GM18498 (cell line): Measurements from ENCODE around the gene PTPRS.
"Not testable (repeated sequence)": the region's sequence is repeated elsewhere in the genome, so short reads cannot be mapped to it uniquely, and the experiment has no call there.

Experiments used
- ATAC-seq: cut with Tn5 transposase; IDR thresholded peaks from one replicate; pipeline ENCODE4 v1.9.1; 2021; ENCODE audit warnings: mild to moderate bottlenecking, moderate library complexity; ENCODE audit not compliant: unreplicated experiment

PTPRS gene

DNA sequence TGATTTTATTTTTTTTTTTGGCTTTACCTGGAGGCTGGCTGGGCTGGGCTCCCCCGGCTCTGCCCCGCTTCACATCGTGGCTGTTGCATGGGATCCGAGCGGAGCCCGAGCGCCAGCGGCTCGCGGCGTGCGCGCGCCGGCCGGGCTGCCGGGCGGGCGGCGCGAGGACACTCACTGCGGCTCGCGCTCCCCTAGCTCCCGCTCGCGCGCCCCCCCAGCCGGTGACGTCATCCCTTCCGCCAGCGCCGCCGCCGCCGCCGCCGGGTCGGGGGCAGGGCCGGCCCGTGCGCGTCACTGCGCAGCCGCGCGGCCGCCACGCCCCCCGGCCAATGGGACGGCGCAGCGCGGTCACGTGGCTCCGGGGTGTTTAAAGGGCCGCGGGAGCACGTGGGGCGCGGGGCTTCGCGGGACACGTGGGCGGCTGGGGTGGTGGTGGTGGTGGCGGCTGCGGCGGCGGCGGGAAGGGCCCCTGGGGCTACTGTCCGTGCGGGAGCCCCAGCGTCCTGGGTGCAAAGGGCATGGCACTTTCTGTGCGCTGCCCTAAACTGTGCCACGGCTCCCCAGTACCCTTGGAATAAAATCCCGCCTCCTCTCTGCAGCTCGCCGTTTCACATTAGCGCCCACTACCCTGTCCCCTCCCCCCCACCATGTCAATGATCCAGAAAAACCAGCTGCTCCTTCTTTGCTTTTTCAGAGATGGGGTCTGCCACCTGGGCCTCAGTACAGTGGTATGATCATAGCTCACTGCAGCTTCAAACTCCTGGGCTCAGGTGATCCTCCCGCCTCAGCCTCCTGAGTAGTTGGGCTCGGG lies at the start of gene PTPRS:
Gene PTPRS (minus strand): TSS at position 176 of the 811 bp plus-strand sequence. CDS start 54,672 bp downstream, outside the sequence.
- no peak for ATAC-seq

DNA sequence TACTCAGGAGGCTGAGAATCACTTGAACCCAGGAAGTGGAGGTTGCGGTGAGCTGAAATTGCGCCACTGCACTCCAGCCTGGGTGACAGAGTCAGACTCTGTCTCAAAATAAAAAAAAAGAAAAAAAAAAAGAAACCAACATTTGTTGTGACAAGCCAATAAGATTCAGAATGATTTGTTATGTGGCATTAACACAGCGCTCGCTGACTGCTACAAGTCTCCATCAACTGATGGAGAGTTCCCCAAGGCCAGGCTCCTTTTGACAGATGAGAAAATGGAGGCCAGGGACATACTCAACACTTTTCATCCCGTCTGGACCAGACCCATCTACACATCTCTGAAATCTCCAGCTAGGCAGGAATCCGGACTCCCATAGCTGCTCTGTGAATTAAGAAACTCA lies 48.7 kb upstream of the PTPRS start:
- no peak for ATAC-seq

DNA sequence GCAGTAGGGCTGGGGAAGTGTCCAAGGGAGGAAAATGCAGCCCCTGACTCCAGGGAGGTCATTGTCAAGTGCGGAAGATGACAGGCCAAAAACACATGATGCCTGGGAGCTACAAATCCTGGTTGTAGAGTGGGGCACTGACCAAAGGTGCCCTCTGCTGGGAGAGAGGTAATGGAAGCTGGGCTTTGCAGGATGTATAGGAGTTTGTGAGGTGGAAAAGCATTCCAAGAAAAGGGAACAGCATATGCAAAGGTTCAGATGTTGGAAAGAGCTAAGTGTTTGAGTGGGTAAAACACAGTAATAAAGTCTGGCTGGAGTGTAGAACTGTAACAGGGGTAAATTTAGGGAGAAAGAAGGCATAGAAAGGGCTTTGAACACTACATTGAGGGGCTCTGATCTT lies 46.9 kb upstream of the PTPRS start:
- ATAC-seq: no peak

- ATAC-seq: no peak
Measured at GRCh38 chr19:5386841-5387240, 46.2 kb upstream of the PTPRS start.

- not testable (repeated sequence) for ATAC-seq
Measured at GRCh38 chr19:5381197-5381596, 40.6 kb upstream of the PTPRS start.

DNA sequence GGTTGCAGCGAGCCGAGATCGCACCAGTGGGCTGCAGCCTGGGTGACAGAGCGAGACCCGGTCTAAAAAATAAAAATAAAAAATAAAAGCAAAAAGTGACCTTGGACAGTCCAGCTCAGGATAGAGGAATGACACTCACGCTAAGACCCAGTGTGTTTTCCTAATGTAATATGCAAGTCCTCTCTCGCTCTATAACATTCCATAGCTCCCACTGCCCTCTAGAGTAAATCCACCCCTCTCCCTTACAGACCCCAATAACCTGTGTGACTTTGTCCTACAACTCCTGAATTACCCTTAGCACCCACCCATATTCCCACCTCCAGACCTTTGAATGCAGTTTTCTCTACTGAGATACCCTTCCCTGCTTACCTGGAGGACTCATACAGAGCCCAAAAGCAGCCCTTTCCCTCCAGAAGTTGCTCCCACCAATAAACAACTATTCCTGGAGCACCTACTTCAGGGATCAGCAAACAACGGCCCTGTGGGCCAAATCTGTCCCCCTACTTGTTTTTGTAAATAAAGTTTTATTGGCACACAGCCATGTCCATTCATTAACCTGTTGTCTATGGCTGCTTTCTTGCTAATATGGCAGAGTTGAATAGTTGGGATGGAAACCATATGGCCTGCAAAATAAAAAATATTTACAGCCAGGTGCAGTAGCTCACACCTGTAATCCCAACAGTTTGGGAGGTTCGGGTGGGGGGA lies 39.8 kb upstream of the PTPRS start:
- ATAC-seq: no peak

DNA sequence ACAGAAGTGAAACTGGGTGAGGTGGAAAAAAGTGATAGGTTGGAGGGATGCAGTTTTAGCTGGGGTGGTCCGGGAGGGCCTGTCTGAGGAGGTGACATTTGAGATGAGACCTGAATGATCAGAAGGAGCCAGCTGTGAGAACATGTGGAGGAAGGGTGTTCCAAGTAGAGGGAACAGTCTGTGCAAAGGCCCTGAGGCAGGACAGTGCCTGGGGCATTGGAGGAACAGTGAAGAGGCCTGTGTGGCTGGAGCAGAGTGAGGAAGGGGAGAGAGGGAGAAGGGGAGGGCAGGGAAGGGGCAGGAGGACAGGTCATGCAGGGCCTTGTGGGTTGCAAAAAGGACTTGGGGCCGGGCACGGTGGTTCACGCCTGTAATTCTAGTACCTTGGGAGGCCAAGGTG lies 36.3 kb upstream of the PTPRS start:
- no peak for ATAC-seq

- no peak for ATAC-seq
Measured at GRCh38 chr19:5372572-5373200, 32.1 kb upstream of the PTPRS start.

- ATAC-seq: no peak
Measured at GRCh38 chr19:5369962-5370367, 29.4 kb upstream of the PTPRS start.

GRCh38 chr19:5369304-5369703 lies 28.7 kb upstream of the PTPRS start:
- ATAC-seq: no peak

DNA sequence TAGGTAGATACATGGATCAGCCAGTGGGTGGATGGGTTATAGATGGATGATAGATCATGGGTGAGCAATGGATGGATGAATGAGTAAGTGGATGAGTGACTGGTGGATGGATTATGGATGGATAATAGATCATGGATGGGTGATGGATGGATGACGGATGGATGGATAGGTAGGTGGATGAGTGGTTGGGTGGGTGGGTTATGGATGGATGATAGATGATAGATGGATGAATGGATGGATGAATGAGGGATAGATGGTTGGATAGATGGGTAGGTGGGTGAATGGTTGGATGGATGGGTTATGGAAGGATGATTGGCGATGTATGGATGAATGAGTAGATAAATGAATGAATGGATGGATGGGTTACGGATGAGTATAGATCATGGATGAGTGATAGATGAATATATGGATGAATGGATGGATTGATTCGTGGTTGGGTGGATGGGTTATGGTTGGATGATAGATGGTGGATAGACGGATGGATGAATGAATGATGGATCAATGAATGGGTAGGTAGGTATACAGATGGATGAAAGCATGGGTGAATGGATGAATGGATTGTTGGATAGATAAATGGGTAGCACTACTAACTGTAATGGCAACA lies 27.0 kb upstream of the PTPRS start:
- no peak for ATAC-seq

DNA sequence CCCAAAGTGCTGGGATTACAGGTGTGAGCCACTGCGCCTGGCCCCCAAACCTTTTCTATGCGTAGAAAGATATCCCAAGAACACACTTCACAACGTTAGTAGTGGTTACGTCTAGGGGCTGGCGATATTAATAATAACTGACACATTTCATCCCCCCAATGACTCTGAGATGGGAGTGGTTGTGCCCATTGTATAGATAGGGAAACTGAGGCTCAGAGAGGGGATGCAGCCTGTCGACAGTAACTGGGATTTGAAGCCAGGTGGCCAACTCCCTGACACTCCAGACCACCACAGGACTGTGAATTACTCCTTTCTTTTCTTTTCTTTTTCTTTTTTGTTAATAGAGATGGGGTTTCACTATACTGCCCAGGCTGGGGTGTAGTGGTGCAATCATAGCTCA lies 25.3 kb upstream of the PTPRS start:
- ATAC-seq: no peak

- ATAC-seq: no peak
Measured at GRCh38 chr19:5364674-5365073, 24.1 kb upstream of the PTPRS start.

DNA sequence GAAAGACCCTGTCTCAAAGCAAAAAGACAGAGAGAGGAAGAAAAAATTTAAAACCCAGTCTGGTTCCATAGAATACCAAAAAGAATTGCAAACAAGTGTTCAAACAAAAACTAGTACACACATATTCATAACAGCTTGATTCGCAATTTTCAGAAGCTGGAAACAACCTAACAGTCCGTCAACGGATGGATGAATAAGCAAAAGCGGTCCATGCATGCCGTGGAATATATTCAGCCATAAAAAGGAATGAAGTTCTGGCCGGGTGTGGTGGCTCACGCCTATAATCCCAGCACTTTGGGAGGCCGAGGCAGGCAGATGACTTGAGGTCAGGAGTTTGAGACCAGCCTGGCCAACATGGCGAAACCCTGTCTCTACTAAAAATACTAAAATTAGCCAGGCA lies 21.2 kb upstream of the PTPRS start:
- ATAC-seq: not testable (repeated sequence)

- no peak for ATAC-seq
Measured at GRCh38 chr19:5361407-5361806, 20.8 kb upstream of the PTPRS start.

DNA sequence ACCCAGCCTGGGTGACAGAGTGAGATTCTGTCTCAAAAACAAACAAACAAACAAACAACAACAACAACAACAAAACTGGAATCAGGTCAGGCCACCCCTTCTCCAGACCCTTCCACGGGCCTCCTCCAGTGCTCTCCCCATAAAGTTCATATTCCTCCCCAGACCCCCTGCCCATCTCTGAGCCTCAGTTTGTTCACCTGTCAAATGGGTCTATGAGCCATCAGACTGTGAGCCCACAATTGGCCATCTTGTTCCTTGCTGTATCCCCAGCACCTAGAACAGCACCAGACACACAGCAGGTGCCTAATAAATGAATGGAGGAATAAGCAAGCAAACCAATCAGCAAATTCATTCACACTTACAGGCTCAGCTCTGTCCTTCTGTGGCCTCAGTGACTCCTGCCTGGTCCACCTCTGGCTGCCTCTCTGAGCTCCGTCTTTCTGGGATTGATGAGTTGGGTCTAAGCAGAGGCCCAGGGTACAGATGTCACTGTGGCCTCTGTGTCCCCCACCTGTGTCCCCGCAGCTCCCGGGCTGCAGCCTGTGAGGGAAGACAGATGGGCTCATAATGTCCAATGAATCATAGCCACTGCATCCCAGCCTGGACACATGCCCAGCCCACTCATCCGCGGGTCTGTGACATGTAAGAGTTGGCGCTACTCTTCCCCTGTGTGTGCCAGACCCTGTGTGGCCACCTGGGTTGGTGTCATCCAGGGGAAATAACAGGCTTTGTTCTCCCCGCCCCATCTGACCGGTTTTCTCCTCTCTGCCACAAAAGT lies 19.6 kb upstream of the PTPRS start:
- ATAC-seq: no peak

GRCh38 chr19:5358173-5358800 lies 17.7 kb upstream of the PTPRS start:
- ATAC-seq: no peak

DNA sequence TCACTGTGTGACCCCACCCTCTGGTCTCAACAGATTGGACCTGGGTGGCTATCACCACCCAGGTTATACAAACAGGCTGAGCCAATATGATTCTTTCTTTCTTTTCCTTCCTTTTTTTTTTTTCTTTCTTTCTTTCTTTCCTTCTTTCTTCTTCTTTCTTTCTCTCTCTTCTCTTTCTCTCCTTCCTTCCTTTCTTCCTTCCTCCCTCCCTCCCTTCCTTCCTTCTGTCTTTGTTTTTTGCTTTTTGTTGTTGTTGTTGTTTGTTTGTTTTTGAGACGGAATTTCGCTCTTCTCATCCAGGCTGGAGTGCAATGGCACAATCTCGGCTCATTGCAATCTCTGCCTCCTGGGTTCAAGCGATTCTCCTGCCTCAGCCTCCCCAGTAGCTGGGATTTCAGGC lies 17.0 kb upstream of the PTPRS start:
- ATAC-seq: no peak

DNA sequence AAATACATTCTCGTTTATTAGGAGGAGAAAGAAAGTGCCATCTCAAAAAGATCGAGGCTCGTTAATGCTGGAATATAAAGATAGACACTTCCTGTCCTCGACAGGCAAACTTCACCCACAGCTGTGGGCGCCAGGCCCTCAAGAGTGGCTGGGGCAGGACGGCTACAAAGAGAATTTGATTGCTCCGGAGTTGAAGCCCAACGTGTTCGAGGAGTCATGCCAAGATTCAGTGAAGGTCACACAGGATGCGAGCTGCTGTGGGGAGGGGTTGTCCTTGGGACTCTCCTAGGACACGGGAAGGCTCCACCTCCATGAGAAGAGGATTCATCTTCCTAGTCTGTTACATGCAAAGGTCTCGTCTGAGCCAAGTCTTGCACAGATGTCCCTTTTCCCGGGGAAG lies 16.3 kb upstream of the PTPRS start:
- no peak for ATAC-seq

DNA sequence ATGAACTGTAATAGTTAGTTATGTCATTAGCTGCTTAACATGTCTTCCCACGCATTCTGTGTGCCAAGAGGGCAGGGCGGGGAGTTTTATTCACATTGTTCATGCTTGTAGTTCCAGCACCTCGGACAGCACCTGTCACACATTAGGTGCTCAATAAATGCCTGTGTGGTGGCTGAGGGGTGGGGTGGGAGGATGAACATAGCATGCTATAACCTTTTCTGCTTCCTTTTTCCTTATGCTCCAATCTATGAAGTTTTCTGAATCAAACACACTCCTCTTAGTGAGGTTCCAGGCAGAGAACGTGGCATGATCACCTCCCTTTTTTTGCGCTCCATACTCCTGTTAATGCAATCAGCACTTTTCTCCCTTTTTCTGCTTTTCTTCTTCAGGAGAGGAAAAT lies 15.8 kb upstream of the PTPRS start:
- ATAC-seq: no peak
